Heart left ventricle (tissue), 16 donors: Measurements from ENCODE around the gene FARP1. TPM values are rescaled to one million over a fixed set of nuclear protein-coding genes. Genes with fewer than 3 reads are reported as not detected.

Experiments used
- ATAC-seq, 4 donors: fragments of 200-7000 bp; cut with Tn5 transposase; one replicate each; pipeline ENCODE4 v1.9.1; 2020 to 2022; ENCODE audit warnings: moderate library complexity in 4 of 4, mild to moderate bottlenecking in 3 of 4, moderate number of reproducible peaks in 1 of 4
- DNase-seq, 5 donors: peaks; one replicate each; pipeline ENCODE4 v3.0.0-alpha.2; 2020
- H3K27ac ChIP-seq, 12 donors: fragments of 200-600 bp; sonication (generic) in 4 of 12; one replicate each; pipeline versions ENCODE4 v1.5.0 to v1.8.0; 2016 to 2022; ENCODE audit warnings: mild to moderate bottlenecking in 2 of 12
- H3K27me3 ChIP-seq, 9 donors: fragments of 200-600 bp; sonication (generic) in 2 of 9; one replicate each; pipeline versions ENCODE4 v1.5.1 to v1.8.0; 2016 to 2022; ENCODE audit warnings: mild to moderate bottlenecking in 3 of 9
- H3K36me3 ChIP-seq, 9 donors: fragments of 200-600 bp; sonication (generic) in 2 of 9; one replicate each; pipeline versions ENCODE4 v1.5.0 to v1.8.0; 2018 to 2022; ENCODE audit warnings: mild to moderate bottlenecking in 2 of 9
- H3K4me1 ChIP-seq, 12 donors: fragments of 200-600 bp; sonication (generic) in 4 of 12; one replicate each; pipeline versions ENCODE4 v1.5.0 to v1.8.0; 2016 to 2022; ENCODE audit warnings: mild to moderate bottlenecking in 3 of 12
- H3K4me3 ChIP-seq, 12 donors: fragments of 200-600 bp; sonication (generic) in 4 of 12; one replicate each; pipeline versions ENCODE4 v1.5.0 to v1.8.0; 2017 to 2022; ENCODE audit warnings: mild to moderate bottlenecking in 9 of 12, moderate library complexity in 4 of 12
- H3K9me3 ChIP-seq, 12 donors: fragments of 200-600 bp; sonication (generic) in 4 of 12; one replicate each; pipeline versions ENCODE4 v1.5.0 to v1.8.0; 2016 to 2022; ENCODE audit warnings: mild to moderate bottlenecking in 1 of 12
- CTCF ChIP-seq, 12 donors: fragments of 200-600 bp; sonication (generic) in 4 of 12; IDR thresholded peaks; one replicate each; pipeline versions ENCODE4 v1.5.0 to v1.8.0; 2018 to 2022; ENCODE audit warnings: antibody characterized with exemption in 12 of 12, mild to moderate bottlenecking in 5 of 12
- POLR2A ChIP-seq, 2 donors: fragments of 450-650 bp; IDR thresholded peaks; one replicate each; pipeline ENCODE4 v1.6.1; 2017; ENCODE audit warnings: antibody characterized with exemption in 2 of 2, mild to moderate bottlenecking in 2 of 2, moderate library complexity in 2 of 2
- WGBS, 4 donors: extraction: QIAGEN DNeasy Blood & Tissue Kit in 2 of 4; methylation state at CpG; one replicate each; pipeline versions ENCODE4 v1.1.5 to v1.1.7; 2013 to 2018; 5-methylcytosine and 5-hydroxymethylcytosine counted together
- intact Hi-C, 10 donors: fragments of 100-400 bp; cut with DNase I; formaldehyde crosslinking; loops; one replicate each; pipeline versions ENCODE4 v1.11.1 to v1.14.2; 2022
- polyA plus RNA-seq, 2 donors: library from polyadenylated mRNA; stranded (reverse); fragments of 200-250 nt; gene quantifications; one replicate each; pipeline ENCODE4 v1.2.3, GENCODE V29; 2013
- total RNA-seq, 9 donors: library from RNA; depleted of rRNA in 2 of 9; stranded (reverse); fragments of >200 nt in 2 of 9; fragmentation: NEBNext Ultra II Directional in 3 of 9; extraction: Animal tissue kit (Norgen Biotek cat#: 25700) in 3 of 9; gene quantifications; one replicate each; pipeline versions ENCODE4 v1.1.0 to v1.2.4, GENCODE V29; 2016 to 2023
- donor health status: ischemic (EF 13 %, LVEDD 7.1; RV severe dilation, severe dysfunction).
- donor health status: healthy with polysubstance abuse.
- donor health status: DM: no; HTN: yes; CAD: no.
- donor health status: DM: no; HTN: no; CAD: no.
- donor health status: ischemic (EF 25% LVEDD 6.9; RV normal size, moderate dysfunction).
- donor health status: ischemic (EF 25% LVEDD 5.7; RV mildly dilated, moderate dysfunction).
- donor health status: healthy.
- donor health status: DM: yes; HTN: yes; CAD: no.
- donor health status: ischemic (EF 35%, LVEDD 5.7; RV mildly dilated, moderate dysfunction).
- donor health status: nonischemic (EF 11% LVEDD 7.7; RV severe dilation, severe dysfunction).
- donor health status: DM: yes; HTN: yes; CAD: no.
- donor health status: PGD.
- donor health status: ischemic (EF 29% LVEDD 5.4; RV normal size, mild dysfunction).
- donor health status: nonischemic (EF 23%, LVEDD 6.1; RV moderate dilation, normal function).

FARP1 gene
- total and polyA plus RNA-seq, 11 donors = 7.7 to 51.8 (median 22.3) TPM

DNA sequence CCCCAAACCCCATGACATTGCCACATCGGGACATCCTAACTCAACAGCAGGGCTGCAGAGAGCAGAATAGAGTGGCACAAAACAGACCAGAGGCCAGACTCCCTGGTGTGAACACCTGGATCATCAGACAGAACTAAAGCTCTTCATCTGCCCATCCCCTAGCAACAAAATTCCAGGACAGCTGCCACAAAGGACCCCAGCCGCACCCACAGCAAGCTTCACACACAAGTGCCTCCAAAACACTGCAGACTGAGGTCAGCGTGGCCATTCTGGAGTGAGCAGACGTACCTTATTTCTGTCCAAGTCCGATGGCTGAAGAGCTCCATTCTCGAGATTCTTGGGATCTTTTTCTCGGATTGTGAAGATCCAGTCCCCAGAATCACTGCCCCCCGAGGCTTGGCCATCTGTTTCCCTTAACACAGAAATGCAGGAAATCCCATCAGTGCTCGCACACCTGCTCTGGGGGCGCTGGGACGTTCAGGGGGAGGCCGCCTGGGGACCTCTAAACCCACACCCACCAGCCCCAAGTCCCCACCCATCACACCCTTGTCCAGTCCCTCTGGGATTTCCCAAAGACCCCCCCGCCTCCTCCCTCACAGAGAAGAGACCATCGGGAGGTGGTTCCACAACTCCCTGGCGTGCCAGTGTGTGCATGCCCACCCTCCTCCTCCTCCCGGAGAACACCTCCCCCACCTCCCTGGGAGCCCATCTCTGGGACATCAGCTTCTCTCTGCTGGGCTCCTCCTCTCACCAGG is 318.8 kb downstream of the FARP1 start:
- no peak for TF ChIP-seq POLR2A (IDR thresholded peaks at IDR 0.05)
- no peak for TF ChIP-seq CTCF (IDR thresholded peaks at IDR 0.05)
- Histone ChIP-seq H3K36me3 (peaks cover 0 to 97% (median 62%) of the 10 kb centered on the region in 9 donors), H3K4me3 (no peak overlapping the region), H3K4me1 (peaks cover 0 to 28% (median 15%) of the 10 kb centered on the region in 12 donors), H3K9me3 (no peaks in the 10 kb centered on the region), H3K27ac (no peak overlapping the region), H3K27me3 (no peaks in the 10 kb centered on the region)
- 82 to 87% (median 84%) methylated on average over 16 of the region's 16 CpGs for WGBS, 4 donors
- ATAC-seq (no peak), DNase-seq (no peak)
- intact Hi-C loops = no loop called here

GRCh38 chr13:98462241-98462882 is 319.5 kb downstream of the FARP1 start:
- intact Hi-C loops = no loop called here
- Histone ChIP-seq H3K36me3 (peaks cover 0 to 95% (median 56%) of the 10 kb centered on the region in 9 donors), H3K4me1 (peaks cover 0 to 31% (median 17%) of the 10 kb centered on the region in 12 donors), H3K27ac (peak overlapping the region in 1 of 12 donors; percentile 26), H3K9me3 (no peaks in the 10 kb centered on the region), H3K4me3 (no peak overlapping the region), H3K27me3 (no peaks in the 10 kb centered on the region)
- WGBS, 4 donors = 90 to 98% (median 96%) methylated on average over 18 of the region's 18 CpGs
- ATAC-seq (peak in 1 of 4 donors; percentile 12), DNase-seq (no peak)
- TF ChIP-seq CTCF (IDR thresholded peaks at IDR 0.05) = no peak
- no peak for TF ChIP-seq POLR2A (IDR thresholded peaks at IDR 0.05)

GRCh38 chr13:98462946-98463345 is 320.1 kb downstream of the FARP1 start:
- H3K4me3 ChIP-seq = no peak overlapping the region
- no peak for ATAC-seq
- H3K4me1 ChIP-seq = peaks cover 0 to 37% (median 20%) of the 10 kb centered on the region in 12 donors
- no peak for TF ChIP-seq POLR2A (IDR thresholded peaks at IDR 0.05)
- no peak for TF ChIP-seq CTCF (IDR thresholded peaks at IDR 0.05)
- H3K27ac ChIP-seq = peak overlapping the region in 2 of 12 donors; percentile 0 to 65
- DNase-seq = no peak
- H3K36me3 ChIP-seq = peaks cover 0 to 95% (median 51%) of the 10 kb centered on the region in 9 donors
- H3K27me3 ChIP-seq = no peaks in the 10 kb centered on the region
- intact Hi-C loops = no loop called here
- WGBS, 4 donors = 31 to 58% (median 45%) methylated on average over 8 of the region's 8 CpGs
- H3K9me3 ChIP-seq = no peaks in the 10 kb centered on the region

DNA sequence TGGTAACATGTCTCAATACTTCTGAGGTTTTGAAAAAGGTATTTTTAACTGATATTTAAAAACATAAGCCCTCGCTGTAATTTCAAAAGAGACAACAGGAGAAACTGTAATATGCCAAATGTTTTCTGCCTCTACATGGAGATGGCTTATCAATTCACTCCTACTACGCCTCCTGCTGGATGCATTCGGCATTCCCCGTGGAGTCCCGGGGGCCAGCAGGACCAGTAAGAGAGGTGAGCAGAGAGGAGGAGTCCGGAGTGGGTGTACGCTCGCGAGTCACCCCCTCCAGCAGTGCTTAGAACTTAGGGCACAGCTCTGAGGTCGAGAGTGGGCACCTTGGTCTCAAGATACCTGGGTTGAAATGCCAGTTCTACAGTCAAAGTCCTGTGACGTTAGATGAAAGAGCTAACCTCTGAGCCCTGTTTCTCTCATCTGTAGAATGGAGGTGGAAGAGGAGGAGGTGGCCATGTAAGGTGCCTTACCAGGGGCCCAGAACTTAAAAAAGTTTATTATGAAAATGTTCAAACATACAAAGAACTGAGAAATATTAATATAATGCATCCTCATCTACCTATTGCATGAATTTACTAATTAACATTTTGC is 323.8 kb downstream of the FARP1 start:
- Histone ChIP-seq H3K4me1 (peaks cover 3 to 56% (median 29%) of the 10 kb centered on the region in 12 donors), H3K27ac (peak overlapping the region in 8 of 12 donors; percentile 2 to 66 (median 46)), H3K36me3 (peaks cover 0 to 91% (median 41%) of the 10 kb centered on the region in 9 donors), H3K4me3 (no peak overlapping the region), H3K27me3 (no peaks in the 10 kb centered on the region), H3K9me3 (no peaks in the 10 kb centered on the region)
- intact Hi-C loops = loop anchor here in 1 of 10 donors (5.0 kb wide), 1 partner anchor 111 kb away; the partner anchor contains the start of gene STK24
- ATAC-seq = peak in 1 of 4 donors; percentile 15
- WGBS, 4 donors = 64 to 74% (median 68%) methylated on average over 11 of the region's 11 CpGs
- TF ChIP-seq POLR2A (IDR thresholded peaks at IDR 0.05) (no peak), CTCF (IDR thresholded peaks at IDR 0.05) (peak; percentile 29 to 68 (median 57))
- DNase-seq = no peak
